Activated CD4-positive, alpha-beta memory T cell treated with anti-CD3 and anti-CD28 coated beads for 36 hours (primary cell): Measurements from ENCODE around the gene HHATL. TPM values are rescaled to one million over a fixed set of nuclear protein-coding genes. Genes with fewer than 3 reads are reported as not detected.
A peak's percentile ranks its signal among the peaks of the same experiment; 100 is the strongest.

Source experiments
- CTCF ChIA-PET: fragments of 350-600 bp; sonication (Branson Sonifier 250); formaldehyde crosslinking; loops from one replicate; lab custom pipeline; 2021; ENCODE audit warnings: antibody characterized with exemption, inconsistent platforms; lab: Charles Lee
- POLR2A ChIA-PET: fragments of 350-600 bp; sonication (Branson Sonifier 250); formaldehyde crosslinking; loops from one replicate; lab custom pipeline; 2021; ENCODE audit warnings: antibody characterized with exemption; lab: Charles Lee
- DNase-seq: peaks from one replicate; pipeline ENCODE4 v3.0.0-alpha.2; 2020
- H3K27ac Mint-ChIP-seq: one replicate; pipeline ENCODE4 v1.8.0; 2021; ENCODE audit warnings: mixed read lengths
- H3K27me3 Mint-ChIP-seq: one replicate; pipeline ENCODE4 v1.8.0; 2021; ENCODE audit warnings: mixed read lengths
- H3K36me3 Mint-ChIP-seq: one replicate; pipeline ENCODE4 v1.8.0; 2021; ENCODE audit warnings: mixed read lengths
- H3K4me1 Mint-ChIP-seq: one replicate; pipeline ENCODE4 v1.8.0; 2021; ENCODE audit warnings: low read depth, mixed read lengths
- H3K4me3 Mint-ChIP-seq: one replicate; pipeline ENCODE4 v1.8.0; 2021; ENCODE audit warnings: mild to moderate bottlenecking, mixed read lengths
- H3K9me3 Mint-ChIP-seq: one replicate; pipeline ENCODE4 v1.8.0; 2021; ENCODE audit warnings: mixed read lengths
- intact Hi-C: fragments of 100-400 bp; cut with micrococcal nuclease; formaldehyde crosslinking; loops from one replicate; pipeline ENCODE4 v1.15.1; 2023
- total RNA-seq, 2 experiments: library from RNA; stranded (reverse); gene quantifications; one replicate each; pipeline ENCODE4 v1.2.3, GENCODE V29; 2021

HHATL gene
- total RNA-seq, 2 experiments from 2014 or later, result not detected

- peaks cover 25% of the 10 kb centered on the region for H3K27me3 Mint-ChIP-seq
- H3K36me3 Mint-ChIP-seq, result no peaks in the 10 kb centered on the region
- H3K4me3 Mint-ChIP-seq, result no peak overlapping the region
- peaks cover 6% of the 10 kb centered on the region for H3K9me3 Mint-ChIP-seq
- H3K4me1 Mint-ChIP-seq, result peaks cover 11% of the 10 kb centered on the region
- peak; percentile 87 for DNase-seq
- intact Hi-C loops, result loop anchor here (1.0 kb wide), 1 partner anchor 46 kb away; no protein-coding TSS in a partner anchor
- ChIA-PET POLR2A (no interaction called here), CTCF (interaction anchor here (0.9 to 1.5 kb wide), 2 partner anchors 12 to 23 kb away, joined by 3 read pairs; no protein-coding TSS in a partner anchor)
- H3K27ac Mint-ChIP-seq, result no peak overlapping the region
Observed at GRCh38 chr3:42683875-42684598, 18.6 kb downstream of the HHATL start.

GRCh38 chr3:42682301-42683070 lies 20.1 kb downstream of the HHATL start:
- Mint-ChIP-seq H3K4me1 (peaks cover 14% of the 10 kb centered on the region), H3K36me3 (peaks cover 3% of the 10 kb centered on the region), H3K27me3 (peaks cover 23% of the 10 kb centered on the region), H3K27ac (no peak overlapping the region), H3K4me3 (no peak overlapping the region), H3K9me3 (peaks cover 21% of the 10 kb centered on the region)
- ChIA-PET POLR2A (no interaction called here), CTCF (no interaction called here)
- intact Hi-C loops, result no loop called here
- no peak for DNase-seq

GRCh38 chr3:42681361-42682038 lies 21.1 kb downstream of the HHATL start:
- H3K27me3 Mint-ChIP-seq, result peaks cover 19% of the 10 kb centered on the region

GRCh38 chr3:42680806-42681205 lies 21.8 kb downstream of the HHATL start:
- Mint-ChIP-seq H3K4me3 (no peak overlapping the region), H3K36me3 (peaks cover 4% of the 10 kb centered on the region), H3K9me3 (peaks cover 35% of the 10 kb centered on the region), H3K4me1 (peaks cover 12% of the 10 kb centered on the region), H3K27me3 (peaks cover 12% of the 10 kb centered on the region), H3K27ac (no peak overlapping the region)
- CTCF ChIA-PET, result no interaction called here
- DNase-seq, result no peak
- intact Hi-C loops, result no loop called here
- POLR2A ChIA-PET, result no interaction called here

More at GRCh38 chr3:42681361-42682038, 21.1 kb downstream of the HHATL start:
- DNase-seq, result no peak
- intact Hi-C loops, result no loop called here
- ChIA-PET POLR2A (no interaction called here), CTCF (interaction anchor here (0.6 kb wide), 1 partner anchor 40 kb away, joined by 3 read pairs; no protein-coding TSS in a partner anchor)
- Mint-ChIP-seq H3K4me3 (no peak overlapping the region), H3K4me1 (peaks cover 14% of the 10 kb centered on the region), H3K27ac (no peak overlapping the region), H3K9me3 (peaks cover 28% of the 10 kb centered on the region), H3K36me3 (peaks cover 3% of the 10 kb centered on the region)

- Mint-ChIP-seq H3K4me3 (no peak overlapping the region), H3K9me3 (peaks cover 37% of the 10 kb centered on the region), H3K27ac (no peak overlapping the region), H3K27me3 (peaks cover 7% of the 10 kb centered on the region), H3K4me1 (peaks cover 10% of the 10 kb centered on the region), H3K36me3 (peaks cover 4% of the 10 kb centered on the region)
- intact Hi-C loops, result no loop called here
- ChIA-PET CTCF (no interaction called here), POLR2A (no interaction called here)
- no peak for DNase-seq
Observed at GRCh38 chr3:42680271-42680670, 22.3 kb downstream of the HHATL start.

- no peak for DNase-seq
- Mint-ChIP-seq H3K4me1 (peaks cover 8% of the 10 kb centered on the region), H3K27ac (no peak overlapping the region), H3K9me3 (peaks cover 37% of the 10 kb centered on the region), H3K4me3 (no peak overlapping the region), H3K27me3 (peaks cover 6% of the 10 kb centered on the region), H3K36me3 (peaks cover 4% of the 10 kb centered on the region)
- ChIA-PET CTCF (no interaction called here), POLR2A (no interaction called here)
- intact Hi-C loops, result no loop called here
Observed at GRCh38 chr3:42678447-42678846, 24.2 kb downstream of the HHATL start.

GRCh38 chr3:42675909-42676308 lies 26.7 kb downstream of the HHATL start:
- DNase-seq, result no peak
- CTCF ChIA-PET, result no interaction called here
- POLR2A ChIA-PET, result no interaction called here
- no peak overlapping the region for H3K4me3 Mint-ChIP-seq
- no peak overlapping the region for H3K27ac Mint-ChIP-seq
- H3K27me3 Mint-ChIP-seq, result no peaks in the 10 kb centered on the region
- peaks cover 8% of the 10 kb centered on the region for H3K4me1 Mint-ChIP-seq
- peaks cover 37% of the 10 kb centered on the region for H3K9me3 Mint-ChIP-seq
- peaks cover 4% of the 10 kb centered on the region for H3K36me3 Mint-ChIP-seq
- intact Hi-C loops, result no loop called here

- Mint-ChIP-seq H3K36me3 (peaks cover 4% of the 10 kb centered on the region), H3K4me1 (peaks cover 4% of the 10 kb centered on the region), H3K27me3 (no peaks in the 10 kb centered on the region), H3K4me3 (no peak overlapping the region), H3K27ac (no peak overlapping the region), H3K9me3 (peaks cover 32% of the 10 kb centered on the region)
- POLR2A ChIA-PET, result no interaction called here
- intact Hi-C loops, result no loop called here
- CTCF ChIA-PET, result no interaction called here
- no peak for DNase-seq
Observed at GRCh38 chr3:42674146-42674545, 28.5 kb downstream of the HHATL start.

GRCh38 chr3:42673082-42673481 lies 29.5 kb downstream of the HHATL start:
- Mint-ChIP-seq H3K36me3 (peaks cover 1% of the 10 kb centered on the region), H3K4me3 (no peak overlapping the region), H3K27ac (no peak overlapping the region), H3K9me3 (peaks cover 22% of the 10 kb centered on the region), H3K27me3 (peaks cover 2% of the 10 kb centered on the region), H3K4me1 (no peaks in the 10 kb centered on the region)
- POLR2A ChIA-PET, result no interaction called here
- DNase-seq, result no peak
- intact Hi-C loops, result no loop called here
- CTCF ChIA-PET, result no interaction called here

GRCh38 chr3:42672515-42672914 lies 30.1 kb downstream of the HHATL start:
- peaks cover 1% of the 10 kb centered on the region for H3K36me3 Mint-ChIP-seq
- ChIA-PET POLR2A (no interaction called here), CTCF (interaction anchor here (1.1 kb wide), 1 partner anchor 12 kb away, joined by 3 read pairs; no protein-coding TSS in a partner anchor)
- no peak overlapping the region for H3K4me3 Mint-ChIP-seq
- H3K4me1 Mint-ChIP-seq, result no peaks in the 10 kb centered on the region
- DNase-seq, result no peak
- H3K27me3 Mint-ChIP-seq, result peaks cover 2% of the 10 kb centered on the region
- peaks cover 16% of the 10 kb centered on the region for H3K9me3 Mint-ChIP-seq
- no peak overlapping the region for H3K27ac Mint-ChIP-seq
- intact Hi-C loops, result no loop called here

GRCh38 chr3:42670670-42671069 lies 31.9 kb downstream of the HHATL start:
- DNase-seq, result no peak
- CTCF ChIA-PET, result no interaction called here
- POLR2A ChIA-PET, result no interaction called here
- H3K36me3 Mint-ChIP-seq, result no peaks in the 10 kb centered on the region
- peaks cover 2% of the 10 kb centered on the region for H3K27me3 Mint-ChIP-seq
- no peak overlapping the region for H3K4me3 Mint-ChIP-seq
- H3K4me1 Mint-ChIP-seq, result no peaks in the 10 kb centered on the region
- H3K27ac Mint-ChIP-seq, result no peak overlapping the region
- peaks cover under 1% of the 10 kb centered on the region for H3K9me3 Mint-ChIP-seq
- intact Hi-C loops, result no loop called here

GRCh38 chr3:42670051-42670576 lies 32.5 kb downstream of the HHATL start:
- CTCF ChIA-PET, result interaction anchor here (0.8 kb wide), 1 partner anchor 9 kb away, joined by 3 read pairs; no protein-coding TSS in a partner anchor
- no peak overlapping the region for H3K4me3 Mint-ChIP-seq
- H3K27me3 Mint-ChIP-seq, result peaks cover 2% of the 10 kb centered on the region
- POLR2A ChIA-PET, result no interaction called here
- no peaks in the 10 kb centered on the region for H3K4me1 Mint-ChIP-seq
- no peaks in the 10 kb centered on the region for H3K9me3 Mint-ChIP-seq
- no peak overlapping the region for H3K27ac Mint-ChIP-seq
- DNase-seq, result no peak
- no peaks in the 10 kb centered on the region for H3K36me3 Mint-ChIP-seq
- intact Hi-C loops, result no loop called here
